Stimulated activated CD8-positive, alpha-beta memory T cell treated with anti-CD3 and anti-CD28 coated beads, Interleukin-15, amount 100 ng/mL, for 48 hours (primary cell): ENCODE results near the gene AMMECR1L.
"Not testable (repeated sequence)": the region's sequence is repeated elsewhere in the genome, so short reads cannot be mapped to it uniquely, and the experiment has no call there.

ENCODE experiments used
- DNase-seq, 2 donors: peaks; one replicate each; pipeline ENCODE4 v3.0.0-alpha.2; 2020; ENCODE audit warnings: low read depth in 2 of 2

AMMECR1L gene

DNA sequence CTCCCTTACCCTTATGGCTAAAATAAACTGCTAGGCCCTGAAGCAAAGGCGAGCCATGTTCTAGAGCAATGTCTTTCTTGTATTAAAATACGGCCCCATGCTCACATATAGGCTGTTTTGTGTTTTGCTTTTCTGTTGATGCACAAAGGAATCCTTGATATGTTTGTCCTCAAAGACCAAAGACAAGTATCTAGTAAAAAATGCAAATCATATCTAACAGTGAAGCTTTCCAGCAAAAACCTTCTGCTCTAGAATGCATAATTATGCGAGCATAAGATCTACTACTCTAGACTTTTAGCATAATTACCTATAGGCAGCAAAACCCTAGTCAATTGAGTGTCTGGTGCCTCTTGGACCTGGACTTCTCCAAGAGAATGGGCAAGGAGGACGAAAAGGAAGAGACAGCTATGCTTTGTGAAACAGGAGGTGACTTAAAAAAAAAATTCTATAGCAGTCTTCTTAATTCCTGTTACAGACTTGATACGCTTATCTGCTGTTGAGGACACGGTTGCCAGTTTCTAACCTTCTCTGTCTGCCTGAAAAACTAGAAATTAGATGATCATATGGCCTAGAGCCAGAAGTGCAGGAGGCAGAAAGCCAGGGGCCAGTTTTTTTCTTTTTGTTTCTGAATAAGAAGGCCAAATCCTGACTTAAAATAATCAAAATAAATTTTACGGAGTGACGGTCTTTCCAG lies 1.5 kb upstream of the AMMECR1L start:
- no peak for DNase-seq

DNA sequence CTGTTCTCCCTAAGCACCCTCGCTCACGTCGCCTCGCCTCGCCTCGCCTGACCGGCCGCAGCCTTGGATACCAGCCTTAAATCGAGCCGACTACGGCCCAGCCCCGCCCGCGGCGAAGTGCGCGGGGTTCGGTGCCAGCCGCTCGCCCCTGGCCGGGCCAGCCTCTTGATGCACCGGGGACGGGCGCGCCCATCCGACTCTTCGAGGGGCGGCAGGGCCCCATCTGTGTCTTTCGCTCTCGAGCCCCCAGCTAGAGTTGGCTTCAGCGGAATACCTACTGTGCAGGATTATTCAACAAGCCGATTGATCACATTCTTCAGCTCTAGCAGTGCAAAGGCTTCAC lies 808 bp upstream of the AMMECR1L start:
- DNase-seq = not testable (repeated sequence)

DNA sequence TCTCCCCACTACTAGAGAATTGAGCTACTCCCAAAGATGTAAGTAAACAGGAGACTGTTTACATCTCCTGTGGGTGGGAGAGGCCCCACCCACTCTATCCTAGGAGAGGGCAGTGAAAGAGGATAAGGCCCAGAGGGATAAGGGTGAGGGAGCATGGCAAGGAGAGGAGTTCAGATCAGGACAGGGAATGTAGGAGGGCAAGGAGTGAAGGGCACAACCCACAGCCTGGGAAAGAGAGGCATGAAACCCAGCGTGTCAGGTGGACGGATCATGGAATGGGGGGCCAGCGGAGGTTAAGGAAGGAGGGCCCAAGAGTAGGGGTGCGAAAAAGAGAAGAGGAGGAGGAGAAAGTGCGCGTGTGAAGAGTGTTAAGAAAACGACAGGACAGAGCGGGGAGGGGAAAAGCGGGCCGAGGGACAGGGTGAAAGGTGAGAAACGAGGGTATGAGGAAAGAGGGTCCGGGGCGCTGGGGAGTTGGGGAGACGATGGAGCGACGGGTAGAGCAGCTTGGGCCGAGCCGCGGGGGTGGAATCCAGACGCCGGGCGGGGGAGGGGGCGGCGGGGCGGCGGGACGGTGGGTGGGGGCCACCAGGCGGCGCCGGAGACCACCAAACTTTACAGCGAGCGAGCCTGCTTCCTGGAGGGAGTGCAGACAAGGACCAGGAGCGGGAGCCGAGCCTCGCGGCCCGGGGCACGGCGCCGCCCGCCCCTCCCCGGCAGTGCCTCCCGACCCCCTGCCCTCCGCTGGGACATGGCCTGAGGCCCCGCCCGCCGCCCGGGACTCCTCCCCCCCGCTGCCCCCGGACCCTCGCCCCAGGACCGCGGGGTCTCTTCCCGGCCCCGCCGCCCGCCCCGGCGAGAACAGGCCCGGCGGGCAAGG lies 655 bp downstream of the AMMECR1L start:
- peak; percentile 8 to 17 for DNase-seq

DNA sequence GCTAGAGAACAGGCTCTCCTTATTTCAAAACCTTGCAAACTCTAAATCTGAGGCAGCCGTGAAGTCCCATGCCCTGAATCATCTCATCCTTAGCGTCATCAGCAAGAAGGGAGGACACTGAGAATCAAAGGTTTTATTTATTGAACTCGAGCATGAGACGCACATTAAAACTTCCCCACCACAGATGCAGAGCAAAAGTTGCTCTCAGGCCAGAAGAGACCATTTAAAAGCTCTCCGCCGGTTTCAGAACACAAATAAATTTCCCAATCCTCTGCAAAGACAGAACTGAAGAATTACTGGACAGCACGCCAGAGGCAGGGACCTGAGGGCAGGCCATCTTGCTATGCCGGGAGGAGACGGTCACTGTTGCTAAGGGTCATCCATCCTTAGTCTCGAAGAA lies 1.3 kb downstream of the AMMECR1L start:
- DNase-seq = no peak

DNA sequence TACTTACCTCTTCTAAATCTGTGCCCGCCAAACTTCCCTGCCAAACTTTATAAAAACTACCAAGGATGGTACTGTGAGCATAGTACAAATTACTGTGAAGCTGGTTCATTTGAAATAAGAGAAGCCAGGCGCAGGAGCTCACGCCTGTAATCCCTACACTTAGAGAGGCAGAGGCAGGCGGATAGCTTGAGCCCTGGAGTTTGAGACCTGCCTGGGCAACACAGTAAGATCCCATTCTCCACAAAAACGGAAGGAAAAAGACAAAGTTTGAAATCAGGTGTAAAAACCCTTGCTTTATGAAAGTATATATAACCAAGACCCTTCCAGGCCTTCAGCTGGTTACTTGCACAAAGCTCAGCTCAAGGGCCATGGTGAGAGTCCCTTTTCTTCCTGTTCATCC lies 5.9 kb downstream of the AMMECR1L start:
- no peak for DNase-seq

DNA sequence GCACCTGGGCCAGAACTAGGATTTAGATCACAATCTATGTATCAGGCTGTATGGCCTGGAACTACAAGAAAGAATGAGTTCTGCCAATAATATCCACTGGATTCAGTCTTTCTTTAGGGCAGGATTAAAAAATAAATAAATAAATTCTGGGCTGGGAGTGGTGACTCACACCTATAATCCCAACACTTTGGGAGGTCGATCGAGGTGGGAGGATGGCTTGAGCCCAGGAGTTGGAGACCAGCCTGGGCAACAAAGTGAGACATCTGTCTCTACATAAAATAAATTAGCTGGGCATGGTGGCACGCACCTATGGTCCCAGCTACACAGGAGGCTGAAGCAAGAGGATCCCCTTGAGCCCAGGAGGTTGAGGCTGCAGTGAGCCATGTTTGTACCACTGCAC lies 8.1 kb downstream of the AMMECR1L start:
- no peak for DNase-seq

DNA sequence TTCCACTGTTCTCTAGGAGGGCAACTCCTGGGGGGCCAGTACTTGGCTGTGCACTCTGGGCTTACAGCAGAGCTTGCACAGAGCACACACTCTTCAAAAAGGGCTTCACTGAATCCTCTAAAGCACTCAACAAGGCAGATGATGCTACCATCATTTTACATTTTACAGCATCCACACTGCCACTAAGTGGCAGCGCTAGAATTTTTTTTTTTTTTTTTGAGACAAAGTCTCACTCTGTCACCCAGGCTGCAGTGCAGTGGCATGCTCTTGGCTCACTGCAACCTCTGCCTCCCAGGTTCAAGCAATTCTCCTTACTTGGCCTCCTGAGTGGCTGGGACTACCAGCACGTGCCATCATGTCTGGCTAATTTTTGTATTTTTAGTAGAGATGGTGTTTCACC lies 8.6 kb downstream of the AMMECR1L start:
- no peak for DNase-seq

DNA sequence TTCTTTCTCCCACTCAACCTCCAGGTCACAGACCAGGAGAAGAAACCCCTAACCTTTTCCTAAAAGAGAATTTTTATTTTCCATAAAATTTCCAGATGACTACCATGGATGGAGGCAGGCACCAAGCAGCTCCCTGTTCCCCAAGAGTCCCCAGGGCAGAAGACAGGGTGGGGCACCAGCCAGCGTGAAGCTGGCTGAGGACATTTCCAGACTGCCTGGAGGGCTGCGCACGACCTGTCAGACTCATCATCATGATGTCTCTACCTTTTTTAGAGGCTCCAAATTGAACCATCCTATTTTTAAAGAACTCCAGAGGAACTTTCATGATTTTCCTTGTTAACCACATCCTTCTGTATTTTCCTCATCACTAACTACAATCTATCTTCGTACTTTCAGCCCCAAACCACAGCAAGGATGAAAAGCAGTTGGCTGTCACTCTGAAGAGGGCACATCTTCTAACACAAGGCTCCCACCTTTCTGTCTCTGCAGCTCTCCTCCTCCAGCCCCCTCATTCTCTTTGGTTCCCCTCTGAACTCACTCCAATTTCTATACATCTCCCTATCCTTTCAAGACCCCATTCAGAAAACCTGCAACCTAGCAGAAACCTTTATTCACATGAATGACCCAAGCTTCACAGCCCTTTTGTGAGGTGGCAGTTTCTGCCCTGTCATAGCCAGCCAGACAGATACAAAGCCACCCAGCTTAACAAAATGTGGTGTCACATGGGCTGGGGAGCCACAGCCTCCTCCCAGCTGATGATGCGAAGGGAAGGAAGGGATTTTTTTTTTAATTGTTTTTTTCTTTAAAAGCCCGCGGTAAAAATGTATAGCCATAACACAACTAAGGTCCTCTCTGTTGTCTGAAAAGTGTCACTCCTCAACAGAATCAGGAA lies 11.1 kb downstream of the AMMECR1L start:
- no peak for DNase-seq

DNA sequence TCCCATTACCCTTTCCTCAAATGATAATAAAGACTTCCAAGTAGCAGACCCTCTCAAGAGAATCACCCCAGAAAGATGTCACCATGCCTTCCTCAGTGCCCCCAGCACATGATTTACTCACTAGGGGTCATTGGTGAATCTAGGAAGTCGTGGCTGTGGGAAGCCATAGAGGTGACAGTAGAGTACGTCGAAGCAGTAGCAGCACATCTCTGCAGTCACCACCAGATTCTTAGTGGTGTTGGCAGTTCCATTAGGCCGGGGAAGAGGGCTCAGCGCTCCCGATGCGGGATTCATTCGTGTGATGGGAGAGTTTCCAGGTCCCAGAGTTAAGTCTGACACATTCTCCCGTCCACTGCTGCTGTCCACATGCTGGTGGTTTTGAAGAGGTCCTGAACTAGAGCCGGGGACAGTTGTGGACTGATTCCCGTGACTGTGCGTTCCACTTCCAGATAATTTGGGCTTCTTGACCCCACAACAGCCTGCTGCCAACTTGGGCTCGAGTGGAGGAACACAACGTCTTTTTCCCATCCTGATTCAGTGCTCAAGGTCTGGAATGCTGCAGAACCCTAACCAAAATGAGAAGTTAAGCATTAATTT lies 12.0 kb downstream of the AMMECR1L start:
- no peak for DNase-seq

DNA sequence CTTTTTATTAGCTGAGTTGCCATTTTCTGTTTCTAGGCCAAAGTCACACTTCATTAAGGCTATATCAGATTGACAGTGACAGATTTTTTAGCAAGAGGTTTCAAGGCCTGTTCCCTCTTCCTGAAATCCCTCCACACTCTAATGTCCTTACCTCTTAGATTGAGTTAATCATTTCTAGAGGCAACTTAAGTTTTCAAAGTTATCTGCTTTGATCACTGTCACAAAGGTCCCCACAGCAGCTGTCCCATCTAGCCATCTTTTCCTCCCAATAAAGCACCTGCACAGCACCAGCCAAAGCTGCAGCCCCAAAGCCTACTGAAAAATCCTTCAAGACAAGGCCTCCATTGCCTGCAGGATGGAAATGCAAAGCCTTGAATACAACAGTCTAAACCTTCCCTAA lies 13.4 kb downstream of the AMMECR1L start:
- no peak for DNase-seq

DNA sequence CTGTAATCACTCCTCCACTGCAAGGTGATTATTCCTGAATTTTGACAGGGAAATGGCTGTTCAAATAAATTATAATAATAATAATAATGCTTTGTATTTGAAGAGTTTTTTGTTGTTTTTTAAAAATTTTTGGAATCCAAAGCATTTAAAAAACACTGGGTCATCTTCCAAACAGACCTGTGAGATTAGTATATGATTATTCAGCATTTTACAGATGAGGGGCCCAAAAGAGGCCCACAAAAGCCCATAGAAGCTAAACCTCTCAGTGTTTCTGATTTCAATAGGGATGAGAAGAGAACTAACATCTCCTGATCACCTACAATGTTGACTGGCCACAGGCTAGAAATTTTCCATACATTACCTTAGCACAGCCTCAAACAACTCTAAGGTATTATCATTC lies 19.8 kb downstream of the AMMECR1L start:
- no peak for DNase-seq

DNA sequence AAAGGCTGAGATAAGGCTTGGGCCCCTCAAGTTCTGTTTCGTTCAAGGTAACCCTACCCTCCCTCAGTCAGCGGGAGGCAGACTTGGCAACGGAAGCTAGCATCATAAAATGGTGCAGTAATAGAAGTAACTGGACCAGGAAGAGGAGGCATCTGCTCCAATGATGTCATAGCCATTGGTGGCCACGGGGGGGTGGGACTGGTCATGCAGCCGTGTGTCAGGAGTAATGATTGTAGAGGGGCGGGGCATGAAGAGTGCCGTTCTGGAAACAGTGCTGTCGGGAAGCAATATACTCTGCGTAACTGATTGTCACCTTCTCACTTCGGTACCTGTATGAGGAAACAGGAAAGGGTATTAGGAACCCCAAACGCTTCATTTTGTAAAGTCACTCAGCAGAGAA lies 20.9 kb downstream of the AMMECR1L start:
- no peak for DNase-seq

DNA sequence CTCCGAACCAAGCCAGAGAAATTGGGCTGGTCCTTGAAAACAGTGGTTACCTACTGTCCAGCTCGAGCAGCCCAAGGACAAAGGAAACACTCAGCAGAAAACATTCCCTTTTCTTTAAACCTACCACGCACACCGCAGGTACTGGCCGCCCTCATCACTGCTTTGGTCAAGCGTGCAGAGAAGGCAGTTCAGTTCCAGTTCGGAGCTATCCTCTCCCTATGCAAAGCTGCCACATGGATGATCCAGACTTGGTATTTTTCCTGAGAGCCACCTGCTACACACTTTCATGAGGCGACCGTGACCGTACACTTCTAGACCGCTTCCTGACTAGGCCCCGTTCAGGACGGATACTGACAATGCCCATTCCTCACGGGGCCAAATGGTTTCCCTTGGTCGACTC lies 23.5 kb downstream of the AMMECR1L start:
- DNase-seq = no peak

DNA sequence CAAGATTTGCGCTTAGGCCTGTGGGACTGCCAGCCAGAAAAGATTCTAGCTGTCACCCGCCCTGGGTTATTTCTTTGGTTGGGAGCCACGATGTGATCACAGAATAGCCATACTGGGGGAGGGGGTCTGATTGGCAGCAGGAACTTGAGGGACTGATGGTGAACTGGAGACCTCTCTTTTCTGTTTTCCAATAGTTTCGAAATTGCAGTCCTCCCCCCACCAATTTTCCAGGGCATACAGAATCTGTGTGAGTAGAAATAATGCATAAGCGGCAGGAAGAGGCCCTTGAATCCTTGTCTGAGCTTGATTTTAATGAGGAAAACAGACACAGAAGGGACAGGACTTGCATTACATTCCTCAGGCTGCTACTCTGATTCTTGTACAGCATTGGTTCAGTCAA lies 25.6 kb downstream of the AMMECR1L start:
- DNase-seq = no peak

DNA sequence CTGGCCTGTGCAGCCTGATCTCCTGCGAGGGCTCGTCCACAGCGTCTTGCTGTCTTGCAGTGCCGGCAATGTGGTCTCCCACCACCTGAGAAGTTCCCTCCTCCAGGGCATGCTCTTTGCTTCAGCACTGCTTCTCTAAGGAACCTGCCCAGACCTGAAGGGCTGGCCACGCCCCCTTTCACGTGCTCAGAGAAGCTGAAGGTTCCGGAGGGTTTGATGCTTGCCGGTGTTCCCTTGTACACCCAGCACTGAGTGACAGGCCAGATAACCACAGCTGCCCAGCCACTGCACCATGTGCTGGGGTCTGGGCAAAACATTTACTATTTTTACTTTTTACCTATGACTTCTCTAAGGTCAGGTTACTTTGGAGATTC lies 26.1 kb downstream of the AMMECR1L start:
- DNase-seq = peak; percentile 28 to 33

DNA sequence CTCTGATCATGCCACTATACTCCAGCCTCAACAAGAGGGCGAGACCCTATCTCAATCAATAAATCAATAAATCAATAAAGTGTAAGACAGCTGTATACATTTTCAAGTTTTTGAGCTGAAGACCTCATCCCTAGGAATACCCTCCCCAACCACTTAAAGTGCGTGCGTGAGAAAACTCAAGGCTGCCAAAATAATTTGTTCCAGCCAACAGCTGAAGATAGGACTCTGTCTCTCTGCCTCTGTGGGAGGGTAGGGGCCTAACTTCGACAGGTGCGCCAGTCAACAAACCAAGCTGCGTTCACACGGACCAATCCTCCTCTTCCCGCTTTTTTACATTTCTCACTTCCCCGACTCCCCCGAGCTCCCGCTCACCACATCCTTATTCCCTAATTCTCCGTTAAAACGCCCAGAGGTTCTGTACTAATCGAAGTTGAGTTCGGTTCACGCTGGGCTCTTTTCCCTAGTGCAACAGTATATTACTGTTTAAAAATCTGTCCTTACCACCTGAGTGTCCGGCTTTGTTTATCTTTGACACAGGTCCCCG lies 28.4 kb downstream of the AMMECR1L start:
- no peak for DNase-seq

DNA sequence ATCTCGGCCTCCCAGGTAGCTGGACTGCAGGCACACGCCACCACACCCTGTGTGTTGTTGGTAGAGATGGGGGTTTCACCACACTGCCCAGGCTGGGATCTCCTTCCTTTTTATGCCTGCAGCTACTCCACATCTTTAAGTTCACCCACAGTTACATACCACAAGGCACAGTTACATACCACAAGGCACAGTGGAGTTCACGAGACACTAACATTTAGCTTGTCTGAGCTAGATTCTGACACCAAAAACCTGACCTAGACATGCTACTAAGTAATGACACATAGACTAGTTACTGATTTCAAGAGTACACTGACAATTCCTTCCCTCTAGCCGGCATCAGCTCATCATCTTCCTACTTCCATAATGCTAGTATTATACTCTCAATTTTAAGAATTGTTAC lies 32.1 kb downstream of the AMMECR1L start:
- no peak for DNase-seq

DNA sequence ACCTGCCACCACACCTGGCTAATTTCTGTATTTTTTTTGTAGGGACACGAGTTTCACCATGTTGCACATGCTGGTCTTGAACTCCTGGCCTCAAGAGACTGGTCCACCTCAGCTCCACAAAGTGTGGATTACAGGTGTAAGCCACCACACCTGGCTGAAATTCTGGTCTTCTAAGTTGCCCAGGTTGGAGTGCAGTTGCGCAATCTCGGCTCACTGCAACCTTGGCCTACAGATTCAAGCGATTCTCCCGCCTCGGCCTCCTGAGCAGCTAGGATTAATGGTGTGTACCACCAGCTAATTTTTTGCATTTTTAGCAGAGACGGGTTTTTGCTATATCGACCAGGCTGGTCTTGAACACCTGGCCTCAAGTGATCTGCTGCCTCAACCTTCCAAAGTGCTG lies 33.4 kb downstream of the AMMECR1L start:
- no peak for DNase-seq

DNA sequence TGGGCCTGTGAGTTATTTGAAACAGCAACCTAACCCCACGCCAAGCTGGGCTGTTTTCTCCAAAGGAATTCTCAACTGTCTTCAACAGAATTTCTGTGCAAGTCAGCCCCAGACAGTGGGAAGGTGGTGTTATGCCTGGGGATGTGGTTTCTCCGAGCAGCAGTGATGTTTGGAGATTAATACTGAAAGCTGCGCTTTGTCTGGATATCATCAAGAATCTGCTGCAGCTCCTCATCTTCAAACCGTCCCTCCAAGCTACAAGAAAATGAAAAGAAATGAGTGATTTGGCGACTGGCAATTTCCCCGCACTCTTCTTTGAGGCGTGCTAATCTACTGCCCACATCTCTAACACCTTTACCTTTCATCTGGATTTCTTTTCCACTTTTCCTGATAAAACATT lies 37.8 kb downstream of the AMMECR1L start:
- no peak for DNase-seq

DNA sequence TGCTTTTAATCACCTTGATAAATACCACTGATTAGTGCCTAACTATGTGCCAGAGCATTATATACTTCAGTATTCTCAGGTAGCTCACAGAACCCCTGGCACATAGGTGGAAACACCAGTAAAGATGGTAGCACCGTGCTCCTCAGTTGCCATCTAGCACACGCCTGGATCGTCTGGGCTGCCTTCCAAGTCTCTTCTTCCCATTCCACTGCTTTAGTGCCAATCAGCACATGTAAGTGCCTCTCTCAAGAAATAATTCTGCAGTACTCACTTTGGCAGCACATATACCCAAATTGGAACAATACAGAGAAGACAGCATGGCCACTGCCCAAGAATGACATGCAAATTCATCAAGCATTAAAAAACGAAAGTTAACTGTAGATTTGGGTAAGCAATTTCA lies 40.8 kb downstream of the AMMECR1L start:
- no peak for DNase-seq

DNA sequence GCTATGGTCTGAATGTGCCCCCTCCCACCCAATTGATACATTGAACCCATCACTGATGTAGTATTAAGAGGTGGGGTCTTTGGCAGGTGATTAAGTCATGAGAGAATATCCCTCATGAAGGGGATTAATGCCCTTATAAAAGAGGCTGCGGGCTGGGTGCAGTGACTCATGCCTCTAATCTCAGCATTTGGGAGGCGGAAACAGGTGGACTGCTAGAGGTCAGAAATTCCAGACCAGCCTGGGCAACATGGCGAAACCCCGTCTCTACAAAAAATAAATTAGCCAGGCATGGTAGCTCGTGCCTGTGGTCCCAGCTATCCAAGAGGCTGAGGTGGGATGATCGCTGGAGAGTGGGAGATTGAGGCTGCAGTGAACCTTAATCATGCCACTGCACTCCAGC lies 42.1 kb downstream of the AMMECR1L start:
- DNase-seq = no peak
